Erythroblast (primary cell): Measurements from ENCODE around the gene OR52E6.

Experiments
- GATA1 ChIP-seq: IDR thresholded peaks from 2 replicates; pipeline ENCODE4 v1.6.1; 2011; ENCODE audit warnings: low read depth, mild to moderate bottlenecking, control low read depth, low read length, moderate library complexity
- POLR2A ChIP-seq: IDR thresholded peaks from 2 replicates; pipeline ENCODE4 v1.6.1; 2011; ENCODE audit warnings: mild to moderate bottlenecking, low read length

GRCh38 chr11:5865826-5866225 is 24.1 kb upstream of the OR52E6 start:
- TF ChIP-seq POLR2A: no peak
- TF ChIP-seq GATA1: no peak
